CD14-positive monocyte (primary cell): ENCODE measurements around the gene PRTN3. TPM values are rescaled to one million over a fixed set of nuclear protein-coding genes. Genes with fewer than 3 reads are reported as not detected.

Experiments used
- DNase-seq, 3 donors: peaks; one replicate each; pipeline ENCODE4 v3.0.0-alpha.2; 2011 to 2022
- H2AFZ ChIP-seq: 2 replicates; pipeline ENCODE4 v1.6.0; 2012; ENCODE audit warnings: mild to moderate bottlenecking, low read depth, low read length, inconsistent platforms; ENCODE audit not compliant: insufficient read depth, poor library complexity, severe bottlenecking
- H3K27ac ChIP-seq, 2 donors: 1 replicate in 1 of 2; 2 replicates in 1 of 2; pipeline ENCODE4 v1.5.1; 2012 to 2013; ENCODE audit warnings: low read length in 2 of 2, control low read depth in 1 of 2, inconsistent platforms in 1 of 2, low read depth in 1 of 2, mild to moderate bottlenecking in 1 of 2
- H3K27me3 ChIP-seq, 2 donors: one replicate each; pipeline versions ENCODE4 v1.6.0 to v1.6.1; 2011 to 2013; ENCODE audit warnings: low read length in 2 of 2; ENCODE audit not compliant: control insufficient read depth in 2 of 2, insufficient read depth in 2 of 2
- H3K36me3 ChIP-seq, 2 donors: replicated peaks in 1 of 2; 1 replicate in 1 of 2; 2 replicates in 1 of 2; pipeline versions ENCODE4 v1.5.1 to v1.6.1; 2012 to 2013; ENCODE audit warnings: low read length in 2 of 2, control low read depth in 1 of 2, inconsistent platforms in 1 of 2, mild to moderate bottlenecking in 1 of 2; ENCODE audit not compliant: insufficient read depth in 2 of 2, control insufficient read depth in 1 of 2
- H3K4me1 ChIP-seq, 2 donors: 1 replicate in 1 of 2; 2 replicates in 1 of 2; pipeline versions ENCODE4 v1.5.1 to v1.6.1; 2012 to 2013; ENCODE audit warnings: low read length in 2 of 2, control low read depth in 1 of 2, inconsistent platforms in 1 of 2, mild to moderate bottlenecking in 1 of 2, moderate library complexity in 1 of 2; ENCODE audit not compliant: insufficient read depth in 2 of 2, control insufficient read depth in 1 of 2
- H3K4me2 ChIP-seq: replicated peaks from 2 replicates; pipeline ENCODE3; 2012; ENCODE audit warnings: low read length, moderate library complexity, mild to moderate bottlenecking; ENCODE audit not compliant: poor library complexity, severe bottlenecking; ENCODE audit errors: extremely low read depth
- H3K4me3 ChIP-seq, 3 experiments: fragments of 200-600 bp in 1 of 3; sonication (generic) in 1 of 3; replicated peaks in 1 of 3; 1 replicate in 2 of 3; 2 replicates in 1 of 3; pipeline ENCODE4 v1.5.1; 2011 to 2013; ENCODE audit warnings: low read length in 3 of 3, mild to moderate bottlenecking in 3 of 3, control low read depth in 2 of 3, low read depth in 2 of 3, inconsistent platforms in 1 of 3, moderate library complexity in 1 of 3
- H3K79me2 ChIP-seq: 2 replicates; pipeline ENCODE4 v1.6.0; 2012; ENCODE audit warnings: mild to moderate bottlenecking, control low read depth, inconsistent platforms, low read length, moderate library complexity; ENCODE audit not compliant: insufficient read depth
- H3K9ac ChIP-seq: 2 replicates; pipeline ENCODE4 v1.6.0; 2017; ENCODE audit warnings: low read length, mild to moderate bottlenecking; ENCODE audit not compliant: insufficient read depth, poor library complexity, severe bottlenecking
- H3K9me3 ChIP-seq, 2 donors: replicated peaks in 1 of 2; 1 replicate in 1 of 2; 2 replicates in 1 of 2; pipeline versions ENCODE4 v1.5.1 to v1.6.1; 2012 to 2013; ENCODE audit warnings: low read length in 2 of 2, control low read depth in 1 of 2; ENCODE audit not compliant: control insufficient read depth in 1 of 2, insufficient read depth in 1 of 2
- H4K20me1 ChIP-seq: 2 replicates; pipeline ENCODE4 v1.6.0; 2012; ENCODE audit warnings: mild to moderate bottlenecking, low read length, control low read depth, moderate library complexity; ENCODE audit not compliant: insufficient read depth
- H3K27ac Mint-ChIP-seq, 7 donors: one replicate each; pipeline ENCODE4 v1.8.0; 2020; ENCODE audit warnings: mild to moderate bottlenecking in 7 of 7, mixed read lengths in 7 of 7, moderate library complexity in 6 of 7, inconsistent platforms in 2 of 7
- H3K27me3 Mint-ChIP-seq, 3 donors: one replicate each; pipeline ENCODE4 v1.8.0; 2021 to 2022; ENCODE audit warnings: low read depth in 3 of 3, mild to moderate bottlenecking in 3 of 3, mixed read lengths in 3 of 3, moderate library complexity in 3 of 3, inconsistent platforms in 1 of 3
- H3K36me3 Mint-ChIP-seq, 2 donors: one replicate each; pipeline ENCODE4 v1.8.0; 2020; ENCODE audit warnings: mixed read lengths in 2 of 2, inconsistent platforms in 1 of 2, mild to moderate bottlenecking in 1 of 2
- H3K4me1 Mint-ChIP-seq: one replicate; pipeline ENCODE4 v1.8.0; 2020; ENCODE audit warnings: mild to moderate bottlenecking, mixed read lengths
- H3K4me3 Mint-ChIP-seq, 2 donors: one replicate each; pipeline ENCODE4 v1.8.0; 2020; ENCODE audit warnings: mild to moderate bottlenecking in 2 of 2, mixed read lengths in 2 of 2, moderate library complexity in 1 of 2
- H3K9me3 Mint-ChIP-seq, 7 donors: one replicate each; pipeline ENCODE4 v1.8.0; 2020 to 2022; ENCODE audit warnings: mixed read lengths in 7 of 7, mild to moderate bottlenecking in 6 of 7, moderate library complexity in 6 of 7, inconsistent platforms in 2 of 7
- CTCF ChIP-seq: fragments of 200-600 bp; IDR thresholded peaks from one replicate; pipeline ENCODE4 v1.8.0; 2022; ENCODE audit warnings: antibody characterized with exemption, mild to moderate bottlenecking
- WGBS: methylation state at CpG from one replicate; pipeline ENCODE4 v1.1.5; 2013; ENCODE audit warnings: missing lambda C conversion rate; ENCODE audit not compliant: insufficient coverage; 5-methylcytosine and 5-hydroxymethylcytosine counted together
- intact Hi-C, 2 donors: fragments of 100-400 bp; cut with micrococcal nuclease; formaldehyde crosslinking; loops; one replicate each; pipeline versions ENCODE4 v1.15.0 to v1.15.1; 2023
- polyA plus RNA-seq, 3 donors: library from polyadenylated mRNA; depleted of rRNA in 1 of 3; unstranded in 2 of 3; stranded (reverse) in 1 of 3; fragments of 300-500 nt in 2 of 3; fragments of >200 nt in 1 of 3; fragmentation: Illumina TruSeq in 2 of 3; gene quantifications; 1 replicate in 2 of 3; 2 replicates in 1 of 3; pipeline ENCODE4 v1.2.3, GENCODE V29; 2012 to 2021

PRTN3 gene
- polyA plus RNA-seq, 3 donors: 0.11 TPM; not detected in 2

DNA sequence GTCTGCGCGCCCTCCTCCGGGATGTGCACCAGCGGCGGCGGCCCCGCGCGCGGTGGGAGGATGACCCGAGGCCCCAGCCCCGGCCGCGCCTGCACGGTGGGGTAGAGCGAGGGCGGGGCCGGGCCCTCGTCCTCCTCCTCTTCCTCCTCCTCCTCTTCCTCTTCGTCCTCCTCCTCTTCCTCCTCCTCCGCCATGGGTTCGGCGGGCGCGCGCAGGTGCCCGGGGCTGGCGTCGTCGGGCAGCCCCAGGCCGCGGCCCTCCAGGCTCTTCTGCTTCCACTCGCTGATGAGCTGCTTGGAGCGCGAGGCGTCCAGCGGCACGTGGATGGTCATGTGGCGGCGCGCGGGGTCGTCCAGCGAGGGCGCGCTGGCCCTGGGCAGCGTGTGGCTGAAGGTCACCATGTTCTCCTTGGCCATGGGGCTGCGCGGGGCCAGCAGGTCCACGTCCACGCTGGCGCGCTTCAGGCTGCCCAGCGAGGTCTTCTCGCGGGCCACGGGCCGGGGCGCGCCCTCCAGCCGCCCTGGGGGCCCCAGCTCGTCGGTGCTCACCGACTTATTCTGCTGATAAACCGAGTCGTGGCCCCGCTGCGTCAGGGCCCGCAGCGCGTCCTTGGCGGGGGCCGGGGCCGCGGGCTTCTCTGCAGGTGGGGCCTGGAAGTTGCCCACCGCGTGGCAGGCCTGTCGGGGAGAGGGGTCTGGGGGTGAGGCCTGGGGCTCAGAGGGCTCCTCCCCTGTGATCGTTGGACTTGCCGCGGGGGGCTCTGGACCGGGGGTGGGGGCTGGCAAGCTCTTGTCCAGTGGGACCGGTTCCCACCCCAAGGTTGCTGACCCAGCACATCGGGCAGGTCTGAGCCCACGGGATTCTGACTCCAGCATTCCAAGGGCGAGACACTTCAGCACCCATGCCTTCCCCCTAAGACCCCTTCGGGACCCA lies 27.3 kb upstream of the PRTN3 start:
- no peak overlapping the region for H3K4me3 Mint-ChIP-seq
- peaks cover 30% of the 10 kb centered on the region for H3K79me2 ChIP-seq
- intact Hi-C loops: no loop called here
- H3K27me3 ChIP-seq: no peaks in the 10 kb centered on the region
- H3K9ac ChIP-seq: no peak overlapping the region
- 97% methylated on average over 70 of the region's 87 CpGs for WGBS
- H3K27ac Mint-ChIP-seq: no peak overlapping the region
- peaks cover 35 to 36% of the 10 kb centered on the region in 2 donors for H3K36me3 ChIP-seq
- no peak overlapping the region for H3K4me3 ChIP-seq
- no peaks in the 10 kb centered on the region for H3K27me3 Mint-ChIP-seq
- H3K27ac ChIP-seq: no peak overlapping the region
- no peak for TF ChIP-seq CTCF
- no peak for DNase-seq
- peaks cover 1% of the 10 kb centered on the region for H3K4me1 Mint-ChIP-seq
- no peak overlapping the region for H3K4me2 ChIP-seq
- no peaks in the 10 kb centered on the region for H3K4me1 ChIP-seq
- H3K36me3 Mint-ChIP-seq: peaks cover 24 to 47% of the 10 kb centered on the region in 2 donors
- H3K9me3 ChIP-seq: no peaks in the 10 kb centered on the region
- H4K20me1 ChIP-seq: peaks cover 45% of the 10 kb centered on the region
- H2AFZ ChIP-seq: no peak overlapping the region
- H3K9me3 Mint-ChIP-seq: peaks cover 0 to 11% (median 0%) of the 10 kb centered on the region in 7 donors

DNA sequence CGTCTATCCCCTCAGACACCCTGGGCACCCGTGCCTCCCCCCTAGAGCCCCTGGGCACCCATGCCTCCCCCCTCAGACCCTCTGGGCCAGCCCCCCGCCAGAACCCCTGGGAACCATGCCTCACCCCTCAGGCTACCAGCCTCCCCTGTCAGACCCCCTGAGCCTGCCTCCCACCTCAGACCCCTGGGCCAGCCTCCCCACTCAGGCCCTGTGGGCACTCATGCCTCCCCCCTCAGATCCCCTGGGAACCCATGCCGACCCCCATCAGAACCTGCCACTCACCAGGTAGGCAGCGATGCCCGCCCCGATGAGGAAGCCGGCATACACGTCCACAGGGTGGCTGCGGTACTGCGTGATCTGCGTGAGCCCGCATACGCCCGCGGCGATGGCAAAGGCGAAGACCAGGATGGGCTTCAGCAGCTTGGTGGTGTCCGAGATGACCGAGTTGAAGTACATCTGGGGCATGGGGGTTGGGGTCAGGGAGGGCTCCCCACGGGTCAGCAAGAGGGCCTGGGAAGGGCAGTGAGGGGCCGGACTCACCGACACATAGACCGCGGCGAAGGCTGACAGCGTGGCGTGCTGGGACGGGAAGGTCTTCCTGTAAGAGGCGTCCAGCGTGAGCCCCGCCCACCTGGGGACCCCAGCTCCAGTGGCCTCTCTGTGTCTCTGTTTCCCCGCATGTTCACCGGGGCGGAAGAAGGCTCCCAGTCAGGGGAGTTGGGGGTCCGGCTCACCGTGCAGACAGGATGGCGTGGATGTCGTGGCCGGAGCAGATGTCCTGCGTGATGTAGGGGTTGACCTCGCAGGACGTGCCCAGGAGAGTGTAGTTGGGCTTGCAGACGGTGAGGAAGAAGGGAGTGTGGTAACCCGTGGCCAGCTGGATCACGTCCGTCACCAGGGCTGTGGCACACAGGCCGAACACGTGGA lies 26.4 kb upstream of the PRTN3 start:
- Mint-ChIP-seq H3K27me3 (peaks cover 0 to 1% (median 0%) of the 10 kb centered on the region in 3 donors), H3K27ac (peak overlapping the region in 1 of 7 donors; percentile 0), H3K9me3 (peaks cover 0 to 11% (median 0%) of the 10 kb centered on the region in 7 donors), H3K4me1 (peaks cover 1% of the 10 kb centered on the region), H3K4me3 (no peak overlapping the region), H3K36me3 (peaks cover 18 to 37% of the 10 kb centered on the region in 2 donors)
- TF ChIP-seq CTCF: no peak
- Histone ChIP-seq H3K4me3 (no peak overlapping the region), H3K4me2 (no peak overlapping the region), H3K9ac (no peak overlapping the region), H4K20me1 (peaks cover 36% of the 10 kb centered on the region), H3K27ac (no peak overlapping the region), H3K9me3 (no peaks in the 10 kb centered on the region), H2AFZ (no peak overlapping the region), H3K4me1 (no peaks in the 10 kb centered on the region), H3K79me2 (peaks cover 21% of the 10 kb centered on the region), H3K27me3 (no peaks in the 10 kb centered on the region), H3K36me3 (peaks cover 27 to 28% of the 10 kb centered on the region in 2 donors)
- WGBS: 87% methylated on average over 48 of the region's 49 CpGs
- intact Hi-C loops: loop anchor here in 1 of 2 donors (5.0 kb wide), 1 partner anchor 38 kb away; the partner anchor contains the start of gene ELANE
- DNase-seq: no peak
